BJ (cell line): ENCODE results near the gene AVPI1. TPM values are rescaled to one million over a fixed set of nuclear protein-coding genes. Genes with fewer than 3 reads are reported as not detected.
"Not testable (repeated sequence)": the region's sequence is repeated elsewhere in the genome, so short reads cannot be mapped to it uniquely, and the experiment has no call there.

ENCODE experiments used
- CTCF ChIA-PET: fragments of 350-600 bp; formaldehyde crosslinking; extraction: SDS; loops from one replicate; lab custom pipeline; 2021; ENCODE audit warnings: antibody characterized with exemption, inconsistent platforms; lab: Yijun Ruan, JAX
- POLR2A ChIA-PET: fragments of 300-600 bp; sonication (Branson Sonifier 250); formaldehyde crosslinking; extraction: SDS; loops from one replicate; lab custom pipeline; 2021; ENCODE audit warnings: antibody characterized with exemption; lab: Charles Lee
- DNase-seq: peaks from one replicate; pipeline ENCODE4 v3.0.0-alpha.2; 2011; ENCODE audit warnings: low read depth
- H3K27me3 ChIP-seq: 2 replicates; pipeline ENCODE4 v1.6.0; 2011; ENCODE audit warnings: low read length; ENCODE audit not compliant: control insufficient read depth, insufficient read depth
- H3K36me3 ChIP-seq: 2 replicates; pipeline ENCODE4 v1.5.1; 2011; ENCODE audit warnings: low read length; ENCODE audit not compliant: control insufficient read depth, insufficient read depth
- H3K4me3 ChIP-seq: 2 replicates; pipeline ENCODE4 v1.5.1; 2011; ENCODE audit warnings: low read depth, mild to moderate bottlenecking, control low read depth, low read length
- polyA plus RNA-seq: library from polyadenylated mRNA; depleted of rRNA; stranded (reverse); fragments of >200 nt; gene quantifications from 2 replicates; pipeline ENCODE4 v1.2.3, GENCODE V29; 2011
- TF ChIP-seq, protein P1 (sequence below): IDR thresholded peaks from 2 replicates; pipeline ENCODE4 v1.5.1; 2011; ENCODE audit warnings: low read depth, mild to moderate bottlenecking, control low read depth, inconsistent platforms, low read length, moderate library complexity; ENCODE audit not compliant: insufficient read depth

The AVPI1 gene
- polyA plus RNA-seq, 1 experiment = 32.4 TPM

- no peak for DNase-seq
- POLR2A ChIA-PET = no interaction called here
- TF ChIP-seq, protein P1, sequence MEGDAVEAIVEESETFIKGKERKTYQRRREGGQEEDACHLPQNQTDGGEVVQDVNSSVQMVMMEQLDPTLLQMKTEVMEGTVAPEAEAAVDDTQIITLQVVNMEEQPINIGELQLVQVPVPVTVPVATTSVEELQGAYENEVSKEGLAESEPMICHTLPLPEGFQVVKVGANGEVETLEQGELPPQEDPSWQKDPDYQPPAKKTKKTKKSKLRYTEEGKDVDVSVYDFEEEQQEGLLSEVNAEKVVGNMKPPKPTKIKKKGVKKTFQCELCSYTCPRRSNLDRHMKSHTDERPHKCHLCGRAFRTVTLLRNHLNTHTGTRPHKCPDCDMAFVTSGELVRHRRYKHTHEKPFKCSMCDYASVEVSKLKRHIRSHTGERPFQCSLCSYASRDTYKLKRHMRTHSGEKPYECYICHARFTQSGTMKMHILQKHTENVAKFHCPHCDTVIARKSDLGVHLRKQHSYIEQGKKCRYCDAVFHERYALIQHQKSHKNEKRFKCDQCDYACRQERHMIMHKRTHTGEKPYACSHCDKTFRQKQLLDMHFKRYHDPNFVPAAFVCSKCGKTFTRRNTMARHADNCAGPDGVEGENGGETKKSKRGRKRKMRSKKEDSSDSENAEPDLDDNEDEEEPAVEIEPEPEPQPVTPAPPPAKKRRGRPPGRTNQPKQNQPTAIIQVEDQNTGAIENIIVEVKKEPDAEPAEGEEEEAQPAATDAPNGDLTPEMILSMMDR = peak; percentile 54
- CTCF ChIA-PET = interaction anchor here (1.0 to 7.8 kb wide), 3 partner anchors 9 to 29 kb away, joined by 3 to 62 read pairs (median 17); no protein-coding TSS in a partner anchor
- Histone ChIP-seq H3K4me3 (peak overlapping the region; percentile 76), H3K36me3 (no peaks in the 10 kb centered on the region), H3K27me3 (no peaks in the 10 kb centered on the region)
These were observed 1.6 kb downstream of the AVPI1 start for GRCh38 chr10:97685395-97685958.

DNA sequence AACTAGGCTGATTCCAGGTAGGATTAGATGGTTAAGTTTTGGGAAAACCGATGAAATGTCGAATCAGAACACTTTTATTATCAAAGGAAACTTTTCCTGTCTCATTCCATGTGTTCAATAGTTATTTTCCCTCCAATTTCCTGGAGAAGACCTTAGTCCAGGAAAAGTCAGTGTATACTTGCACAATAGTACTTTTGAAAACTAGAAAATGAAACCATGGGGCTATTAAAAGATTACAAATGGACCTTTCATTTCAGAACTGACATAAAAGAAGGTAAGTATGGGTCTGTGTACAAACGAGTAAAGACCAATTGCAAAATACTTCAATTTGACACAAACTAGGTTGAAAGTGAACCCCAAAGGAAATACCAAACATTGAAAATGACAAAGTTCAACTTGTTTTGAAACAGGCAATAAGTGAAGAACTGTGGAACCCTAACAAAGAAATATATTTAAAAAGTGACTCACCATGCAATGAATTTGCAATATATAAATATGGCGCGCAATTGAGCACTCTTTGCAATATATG lies 2.1 kb downstream of the AVPI1 start:
- Histone ChIP-seq H3K27me3 (no peaks in the 10 kb centered on the region), H3K36me3 (no peaks in the 10 kb centered on the region), H3K4me3 (peak overlapping the region; percentile 76)
- TF ChIP-seq, protein P1 = no peak
- POLR2A ChIA-PET = interaction anchor here (0.6 kb wide), 2 partner anchors 43 to 562 kb away, joined by 5 to 9 read pairs; no protein-coding TSS in a partner anchor
- DNase-seq = no peak
- CTCF ChIA-PET = interaction anchor here (2.3 to 7.8 kb wide), 2 partner anchors 9 to 12 kb away, joined by 8 to 62 read pairs; no protein-coding TSS in a partner anchor

DNA sequence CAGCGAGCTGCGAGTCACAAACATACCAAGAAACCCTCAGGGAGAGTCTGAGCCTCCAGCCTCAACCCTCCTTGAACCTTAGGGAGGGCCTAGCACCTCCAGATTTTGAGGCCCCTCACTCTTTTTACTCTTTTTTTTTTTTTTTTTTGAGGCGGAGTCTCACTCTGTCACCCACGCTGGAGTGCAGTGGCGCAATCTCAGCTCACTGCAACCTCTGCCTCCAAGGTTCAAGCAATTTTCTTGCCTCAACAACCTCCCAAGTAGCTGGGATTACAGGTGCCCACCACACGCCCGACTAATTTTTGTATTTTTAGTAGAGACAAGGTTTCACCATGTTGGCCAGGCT lies 2.7 kb downstream of the AVPI1 start:
- ChIA-PET POLR2A (interaction anchor here (0.6 to 1.0 kb wide), 3 partner anchors 25 to 563 kb away, joined by 3 to 9 read pairs (median 5); no protein-coding TSS in a partner anchor), CTCF (interaction anchor here (0.8 to 7.8 kb wide), 7 partner anchors 8 to 834 kb away, joined by 3 to 62 read pairs (median 4); no protein-coding TSS in a partner anchor)
- peak overlapping the region; percentile 76 for H3K4me3 ChIP-seq
- DNase-seq, H3K27me3 ChIP-seq, H3K36me3 ChIP-seq: not testable (repeated sequence)

GRCh38 chr10:97683556-97684367 lies 3.3 kb downstream of the AVPI1 start:
- CTCF ChIA-PET = interaction anchor here (0.8 to 7.8 kb wide), 10 partner anchors 8 to 833 kb away, joined by 3 to 62 read pairs (median 6); no protein-coding TSS in a partner anchor
- Histone ChIP-seq H3K27me3 (no peaks in the 10 kb centered on the region), H3K36me3 (peaks cover 4% of the 10 kb centered on the region), H3K4me3 (peak overlapping the region; percentile 21)
- POLR2A ChIA-PET = interaction anchor here (1.0 kb wide), 1 partner anchor 26 kb away, joined by 3 read pairs; no protein-coding TSS in a partner anchor
- DNase-seq = no peak
- TF ChIP-seq, protein P1 = 0 out of 2 replicates have a peak, but pooled peaks have one; percentile 16

- Histone ChIP-seq H3K4me3 (no peak overlapping the region), H3K27me3 (no peaks in the 10 kb centered on the region), H3K36me3 (peaks cover 12% of the 10 kb centered on the region)
- TF ChIP-seq, protein P1 = no peak
- CTCF ChIA-PET = interaction anchor here (0.6 to 2.8 kb wide), 6 partner anchors 20 to 351 kb away, joined by 3 to 17 read pairs (median 8); no protein-coding TSS in a partner anchor
- no peak for DNase-seq
- POLR2A ChIA-PET = no interaction called here
These were observed 5.0 kb downstream of the AVPI1 start for GRCh38 chr10:97682042-97682441.
